K562 (cell line): Measurements from ENCODE around the gene RNF144A. TPM values are rescaled to one million over a fixed set of nuclear protein-coding genes. Genes with fewer than 3 reads are reported as not detected.

Experiments
- ATAC-seq: fragments of 200-7000 bp; cut with Tn5 transposase; 3 replicates; pipeline ENCODE4 v1.9.1; 2020; ENCODE audit warnings: moderate library complexity
- BruUV-seq: library from RNA; stranded (reverse); fragments of 400-500 nt; replicated peaks from 2 replicates; lab custom pipeline; 2021; lab: Mats Ljungman, UMichigan
- CTCF ChIA-PET: fragments of 300-600 bp; formaldehyde crosslinking; extraction: SDS; loops from one replicate; lab custom pipeline; 2021; ENCODE audit warnings: low intra/inter-chr PET ratio; lab: Yijun Ruan, JAX
- POLR2A ChIA-PET: fragments of 300-600, 350-650 bp; sonication (Branson Sonifier 250); formaldehyde crosslinking; extraction: SDS; loops from one replicate; lab custom pipeline; 2021; ENCODE audit warnings: antibody characterized with exemption, inconsistent platforms; lab: Yijun Ruan, JAX
- DNase-seq, 4 experiments: peaks; one replicate each; pipeline versions ENCODE4 v3.0.0 to v3.0.0-alpha.2; 2011 to 2018; ENCODE audit warnings: low spot score in 3 of 4, mixed read lengths in 3 of 4; ENCODE audit errors: extremely low read depth in 1 of 4
- FAIRE-seq: peaks from 2 replicates; lab custom pipeline; 2011; peaks lifted over from hg19 to GRCh38; lab: Jason Lieb, UNC
- H2AFZ ChIP-seq: 2 replicates; pipeline ENCODE4 v1.6.0; 2011; ENCODE audit warnings: low read depth, low read length, control low read depth, inconsistent platforms
- H3K27ac ChIP-seq: fragments of 200-600 bp; 3 replicates; pipeline ENCODE4 v1.8.0; 2011; ENCODE audit warnings: low read depth, mild to moderate bottlenecking, control low read depth, inconsistent platforms, low read length, moderate library complexity, mixed read lengths; ENCODE audit errors: extremely low read depth
- H3K27me3 ChIP-seq, 2 experiments: fragments of 300-600 bp in 1 of 2; 2 replicates in 1 of 2; 3 replicates in 1 of 2; pipeline versions ENCODE4 v1.6.0 to v1.8.0; 2011; ENCODE audit warnings: inconsistent platforms in 2 of 2, low read length in 2 of 2, mild to moderate bottlenecking in 1 of 2, mixed read lengths in 1 of 2, moderate library complexity in 1 of 2; ENCODE audit not compliant: control insufficient read depth in 2 of 2, insufficient read depth in 2 of 2
- H3K36me3 ChIP-seq: fragments of 300-600 bp; 3 replicates; pipeline ENCODE4 v1.8.0; 2011; ENCODE audit warnings: mild to moderate bottlenecking, low read length, inconsistent platforms; ENCODE audit not compliant: control insufficient read depth, insufficient read depth
- H3K4me1 ChIP-seq, 2 experiments: fragments of 200-600 bp in 1 of 2; replicated peaks in 1 of 2; 2 replicates in 1 of 2; 3 replicates in 1 of 2; pipeline versions ENCODE4 v1.5.1 to v1.8.0; 2011; ENCODE audit warnings: inconsistent platforms in 2 of 2, low read length in 2 of 2, mild to moderate bottlenecking in 1 of 2, mixed read lengths in 1 of 2, moderate library complexity in 1 of 2; ENCODE audit not compliant: control insufficient read depth in 2 of 2, insufficient read depth in 2 of 2
- H3K4me2 ChIP-seq: 2 replicates; pipeline ENCODE4 v1.6.1; 2011; ENCODE audit warnings: low read length, control low read depth, inconsistent platforms, mixed read lengths; ENCODE audit not compliant: insufficient read depth
- H3K4me3 ChIP-seq: fragments of 200-600 bp; sonication (generic), shearing (Covaris generic); 2 replicates; pipeline ENCODE4 v1.5.1; 2016; ENCODE audit warnings: control low read depth, inconsistent platforms
- H3K79me2 ChIP-seq: fragments of 200-600 bp; 3 replicates; pipeline ENCODE4 v1.8.0; 2011; ENCODE audit warnings: low read length, inconsistent platforms; ENCODE audit not compliant: control insufficient read depth, insufficient read depth
- H3K9ac ChIP-seq, 2 experiments: 2 replicates each; pipeline versions ENCODE4 v1.6.0 to v1.6.1; 2011; ENCODE audit warnings: low read depth in 2 of 2, low read length in 2 of 2, control low read depth in 1 of 2, inconsistent platforms in 1 of 2, mild to moderate bottlenecking in 1 of 2, mixed read lengths in 1 of 2; ENCODE audit not compliant: insufficient read depth in 1 of 2
- H3K9me1 ChIP-seq: one replicate; pipeline ENCODE4 v1.6.0; 2011; ENCODE audit warnings: inconsistent platforms, mild to moderate bottlenecking, low read length, moderate library complexity; ENCODE audit not compliant: control insufficient read depth, insufficient read depth
- H3K9me3 ChIP-seq: replicated peaks from 2 replicates; pipeline ENCODE4 v1.5.1; 2011; ENCODE audit warnings: low read depth, low read length, inconsistent platforms; ENCODE audit not compliant: control insufficient read depth, insufficient read depth
- H4K20me1 ChIP-seq: replicated peaks from 2 replicates; pipeline ENCODE4 v1.6.1; 2011; ENCODE audit warnings: low read length, inconsistent platforms, mixed read lengths; ENCODE audit not compliant: control insufficient read depth, insufficient read depth
- ADNP ChIP-seq: fragments of 200-800 bp; sonication (Bioruptor generic); IDR thresholded peaks from 2 replicates; pipeline ENCODE4 v1.6.1; 2016; ENCODE audit warnings: missing genetic modification characterization, missing compliant biosample characterization
- ETV6 ChIP-seq, 3 experiments: fragments of 150-350 bp in 1 of 3; sonication (generic) in 1 of 3; formaldehyde crosslinking in 1 of 3; IDR thresholded peaks; 2 replicates each; pipeline versions ENCODE4 v1.6.1 to v1.8.0; 2014 to 2022; ENCODE audit warnings: borderline replicate concordance in 2 of 3, low read depth in 2 of 3, antibody characterized with exemption in 1 of 3, low read length in 1 of 3, mild to moderate bottlenecking in 1 of 3, missing genetic modification reagents in 1 of 3
- GTF2A2 ChIP-seq: IDR thresholded peaks from 2 replicates; pipeline ENCODE4 v1.6.1; 2016; ENCODE audit warnings: mild to moderate bottlenecking, missing genetic modification characterization, missing compliant biosample characterization
- HNRNPLL ChIP-seq: fragments of 200-400 bp; formaldehyde crosslinking; IDR thresholded peaks from 2 replicates; pipeline ENCODE4 v1.6.1; 2017; ENCODE audit warnings: low read length, low read depth, mild to moderate bottlenecking; ENCODE audit not compliant: poor library complexity, severe bottlenecking
- IRF2 ChIP-seq: sonication (generic); formaldehyde crosslinking; IDR thresholded peaks from 2 replicates; pipeline ENCODE4 v1.8.1; 2022; ENCODE audit warnings: mild to moderate bottlenecking, missing genetic modification reagents
- SETDB1 ChIP-seq: IDR thresholded peaks from one replicate; pipeline ENCODE4 v1.6.1; 2012; ENCODE audit warnings: low read length, control low read depth, inconsistent platforms
- TGIF2 ChIP-seq: sonication (generic); formaldehyde crosslinking; IDR thresholded peaks from 2 replicates; pipeline ENCODE4 v1.8.1; 2022; ENCODE audit warnings: mild to moderate bottlenecking, missing genetic modification reagents, moderate library complexity
- ZNF124 ChIP-seq: sonication (generic); formaldehyde crosslinking; IDR thresholded peaks from 2 replicates; pipeline ENCODE4 v1.8.1; 2022; ENCODE audit warnings: missing genetic modification reagents
- ZNF324 ChIP-seq: fragments of 250-450 bp; sonication (Bioruptor Pico); IDR thresholded peaks from 2 replicates; pipeline ENCODE4 v1.4.0; 2020; ENCODE audit warnings: mild to moderate bottlenecking
- WGBS: fragments of 100-300 bp; shearing (Covaris generic); methylation state at CpG from one replicate; pipeline ENCODE4 v1.1.6; 2016; ENCODE audit warnings: low coverage, mixed read lengths; ENCODE audit not compliant: insufficient coverage; ENCODE audit errors: missing lambda C conversion rate; 5-methylcytosine and 5-hydroxymethylcytosine counted together
- in situ Hi-C: fragments of 300-500 bp; cut with MboI; formaldehyde crosslinking; loops from 4 replicates; pipeline ENCODE4 v1.15.0; 2018; ENCODE audit warnings: inconsistent platforms, mixed read lengths
- intact Hi-C: fragments of 100-400 bp; cut with micrococcal nuclease; formaldehyde crosslinking; loops from 2 replicates; pipeline ENCODE4 v1.14.2; 2022
- polyA plus RNA-seq, 8 experiments: library from polyadenylated mRNA; depleted of rRNA in 4 of 8; stranded (reverse) in 5 of 8; unstranded in 3 of 8; fragments of >200 nt; fragmentation: Nextera tagmentation in 2 of 8; fragmentation: Illumina TruSeq in 1 of 8; extraction: Ambion mirVana in 2 of 8; extraction: Trizol in 1 of 8; gene quantifications; 2 replicates each; pipeline versions ENCODE4 v1.2.1 to v1.2.3, GENCODE V29; 2011 to 2014; ENCODE audit warnings: inconsistent platforms in 1 of 8, missing spikeins in 1 of 8
- total RNA-seq, 7 experiments: library from RNA; depleted of rRNA in 6 of 7; stranded (reverse); fragments of >200 nt in 6 of 7; fragmentation: Illumina TruSeq in 2 of 7; extraction: Trizol in 2 of 7; gene quantifications; 2 replicates each; pipeline versions ENCODE4 v1.2.1 to v1.2.3, GENCODE V29; 2011 to 2021; ENCODE audit warnings: low replicate concordance in 1 of 7
- TF ChIP-seq, protein P1 (sequence below): sonication (generic); formaldehyde crosslinking; IDR thresholded peaks from 2 replicates; pipeline ENCODE4 v1.5.0; 2020; ENCODE audit warnings: missing genetic modification reagents

The RNF144A gene
- total and polyA plus RNA-seq, 9 of the 15 experiments (the other 6 are each of a cell fraction or from before 2014, with no cell fraction given), result 0.96 to 11.3 (median 6.2) TPM

DNA sequence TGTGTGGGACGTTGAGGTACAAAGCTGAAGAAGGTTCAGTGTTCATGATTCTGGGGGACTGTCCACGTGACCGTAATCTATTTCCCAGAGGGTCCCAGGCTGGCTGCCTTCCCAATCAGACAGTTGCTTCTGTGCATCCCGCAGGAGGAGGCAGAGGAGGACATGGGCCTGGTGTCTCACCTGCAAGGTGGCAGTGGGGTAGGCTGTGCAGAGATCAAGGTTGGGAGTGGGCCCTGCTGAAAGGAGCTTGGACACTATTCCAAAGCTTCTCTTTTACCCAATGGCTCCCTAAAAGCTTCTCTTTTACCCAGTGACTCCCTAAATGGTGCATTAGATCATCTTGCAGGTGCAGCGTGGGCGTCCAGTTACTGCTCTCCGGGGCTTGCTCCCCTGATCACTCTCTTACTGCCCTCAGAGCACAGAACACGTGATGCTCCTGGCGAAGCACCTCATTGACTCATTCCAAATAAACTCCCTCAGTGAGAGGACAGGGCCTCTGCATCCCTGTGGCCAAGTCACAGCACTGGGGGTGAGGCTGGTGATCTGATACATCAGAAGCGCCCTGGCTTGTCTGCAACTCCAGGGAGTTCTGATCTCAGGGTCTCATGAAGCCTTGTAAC, 41.5 kb downstream of the RNF144A start:
- Histone ChIP-seq H2AFZ (no peak overlapping the region), H3K36me3 (no peaks in the 10 kb centered on the region), H4K20me1 (no peaks in the 10 kb centered on the region), H3K27ac (no peak overlapping the region), H3K27me3 (0 out of 5 replicates have a peak, but pooled peaks cover 0 to 4% of the 10 kb centered on the region in 2 experiments), H3K4me3 (no peak overlapping the region), H3K9ac (no peak overlapping the region), H3K4me1 (no peaks in the 10 kb centered on the region; a peak in 2 of 5 replicates), H3K9me1 (no peaks in the 10 kb centered on the region), H3K79me2 (no peaks in the 10 kb centered on the region)
- no peak for FAIRE-seq
- in situ Hi-C loops, result no loop called here
- CTCF ChIA-PET, result no interaction called here
- WGBS, result 40% methylated on average over 10 of the region's 10 CpGs
- BruUV-seq, result no TSS peak
- ATAC-seq, result no peak; the same call in 2 of the 3 replicates
- POLR2A ChIA-PET, result interaction anchor here (1.1 kb wide), 1 partner anchor 44 kb away, joined by 3 read pairs; no protein-coding TSS in a partner anchor
- no peak for DNase-seq
- no peak for TF ChIP-seq GTF2A2 (tag)
- TF ChIP-seq, protein P1, sequence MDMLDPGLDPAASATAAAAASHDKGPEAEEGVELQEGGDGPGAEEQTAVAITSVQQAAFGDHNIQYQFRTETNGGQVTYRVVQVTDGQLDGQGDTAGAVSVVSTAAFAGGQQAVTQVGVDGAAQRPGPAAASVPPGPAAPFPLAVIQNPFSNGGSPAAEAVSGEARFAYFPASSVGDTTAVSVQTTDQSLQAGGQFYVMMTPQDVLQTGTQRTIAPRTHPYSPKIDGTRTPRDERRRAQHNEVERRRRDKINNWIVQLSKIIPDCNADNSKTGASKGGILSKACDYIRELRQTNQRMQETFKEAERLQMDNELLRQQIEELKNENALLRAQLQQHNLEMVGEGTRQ, result peak; percentile 46; the same call in 1 of the 2 replicates
- TF ChIP-seq, all 486 proteins: peak for 1
- Histone ChIP-seq H3K9me3 (no peaks in the 10 kb centered on the region), H3K4me2 (no peak overlapping the region)
- intact Hi-C loops, result no loop called here

DNA sequence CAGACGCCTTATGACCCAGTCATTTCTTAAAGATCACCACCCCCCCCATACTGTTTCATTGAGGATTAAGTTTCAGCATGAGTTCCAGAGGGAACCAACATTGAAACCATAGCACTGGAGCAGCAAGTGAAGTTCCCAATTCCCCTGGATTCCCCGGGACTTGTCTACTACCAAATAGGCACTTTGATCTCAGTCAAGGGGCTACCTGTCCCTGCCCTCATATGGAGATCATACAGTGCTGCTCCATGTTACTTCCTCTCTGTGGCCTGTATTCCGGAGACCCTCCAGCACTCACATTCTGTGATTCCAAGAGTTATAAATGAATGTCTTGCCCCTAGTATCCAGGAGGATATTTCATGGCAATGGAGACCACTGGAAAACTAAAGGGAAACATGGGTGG, 42.5 kb downstream of the RNF144A start:
- Histone ChIP-seq H3K4me2 (no peak overlapping the region), H3K36me3 (no peaks in the 10 kb centered on the region), H3K9me1 (no peaks in the 10 kb centered on the region), H3K4me3 (no peak overlapping the region), H3K4me1 (no peaks in the 10 kb centered on the region; a peak in 2 of 5 replicates), H2AFZ (no peak overlapping the region), H3K9ac (no peak overlapping the region), H3K27ac (no peak overlapping the region), H3K9me3 (no peaks in the 10 kb centered on the region), H4K20me1 (no peaks in the 10 kb centered on the region), H3K79me2 (no peaks in the 10 kb centered on the region), H3K27me3 (0 out of 5 replicates have a peak, but pooled peaks cover 0 to 4% of the 10 kb centered on the region in 2 experiments)
- intact Hi-C loops, result no loop called here
- in situ Hi-C loops, result no loop called here
- DNase-seq (no peak), FAIRE-seq (no peak), ATAC-seq (no peak)
- no TSS peak for BruUV-seq
- 40% methylated on average over 3 of the region's 3 CpGs for WGBS
- CTCF ChIA-PET, result no interaction called here
- POLR2A ChIA-PET, result no interaction called here
- TF ChIP-seq ZNF324 (no peak), ETV6 (IDR thresholded peaks at IDR 0.05; ENCODE audit: borderline replicate concordance in 1 of 2, low read depth in 2 of 2, low read length in 1 of 2) (no peak), ETV6 (CRISPR knock-in tag; IDR thresholded peaks at IDR 0.05; ENCODE audit: borderline replicate concordance) (no peak), HNRNPLL (no peak), IRF2 (CRISPR knock-in tag) (no peak), SETDB1 (no peak), ADNP (tag) (no peak), TGIF2 (CRISPR knock-in tag) (no peak), ZNF124 (CRISPR knock-in tag) (no peak)
